Mucosa of descending colon (tissue), 3 donors: Measurements from ENCODE around the gene DUT. TPM values are rescaled to one million over a fixed set of nuclear protein-coding genes. Genes with fewer than 3 reads are reported as not detected.

ENCODE experiments used
- ATAC-seq: fragments of 200-7000 bp; cut with Tn5 transposase; one replicate; pipeline ENCODE4 v1.9.1; 2020; ENCODE audit warnings: mild to moderate bottlenecking, moderate library complexity
- DNase-seq, 3 donors: peaks; one replicate each; pipeline ENCODE4 v3.0.0-alpha.2; 2020
- H3K36me3 ChIP-seq: fragments of 200-600 bp; one replicate; pipeline ENCODE4 v1.8.0; 2021; ENCODE audit warnings: low read depth, mild to moderate bottlenecking
- H3K4me1 ChIP-seq: fragments of 200-600 bp; one replicate; pipeline ENCODE4 v1.8.0; 2021; ENCODE audit warnings: low read depth, mild to moderate bottlenecking
- H3K4me3 ChIP-seq: fragments of 200-600 bp; one replicate; pipeline ENCODE4 v1.8.0; 2021; ENCODE audit warnings: mild to moderate bottlenecking
- H3K9me3 ChIP-seq: fragments of 200-600 bp; one replicate; pipeline ENCODE4 v1.8.0; 2021; ENCODE audit warnings: mild to moderate bottlenecking
- CTCF ChIP-seq: fragments of 200-600 bp; IDR thresholded peaks from one replicate; pipeline ENCODE4 v1.8.0; 2022; ENCODE audit warnings: antibody characterized with exemption, mild to moderate bottlenecking
- intact Hi-C, 2 donors: fragments of 100-400 bp; cut with DNase I in 1 of 2; cut with micrococcal nuclease in 1 of 2; formaldehyde crosslinking; loops; one replicate each; pipeline versions ENCODE4 v1.11.0 to v1.11.1; 2022; cut with DNase I, micrococcal nuclease
- total RNA-seq, 3 donors: library from RNA; stranded (reverse); fragmentation: NEBNext Ultra II Directional in 2 of 3; extraction: Animal tissue kit (Norgen Biotek cat#: 25700) in 2 of 3; gene quantifications; one replicate each; pipeline versions ENCODE4 v1.2.1 to v1.2.4, GENCODE V29; 2021 to 2023
- donor health status: DM: no; HTN: no; CAD: no; lungs with moderate emphysema.
- donor health status: DM: no; HTN: no; CAD: no.
- donor health status: DM: no; HTN: yes; CAD: no.

The DUT gene
- total RNA-seq, 3 donors from 2014 or later, result 46.3 to 81.6 (median 69.4) TPM

- intact Hi-C loops, result no loop called here
- Histone ChIP-seq H3K4me3 (no peak overlapping the region), H3K4me1 (no peaks in the 10 kb centered on the region), H3K9me3 (no peaks in the 10 kb centered on the region), H3K36me3 (no peaks in the 10 kb centered on the region)
- ATAC-seq (no peak), DNase-seq (no peak)
- TF ChIP-seq CTCF, result no peak
Observed at GRCh38 chr15:48363474-48363873, 32.2 kb downstream of the DUT start.

- no peaks in the 10 kb centered on the region for H3K9me3 ChIP-seq
- no peak for DNase-seq
- no peak for TF ChIP-seq CTCF
- no peak for ATAC-seq
- no peaks in the 10 kb centered on the region for H3K4me1 ChIP-seq
- H3K4me3 ChIP-seq, result no peak overlapping the region
- H3K36me3 ChIP-seq, result no peaks in the 10 kb centered on the region
- intact Hi-C loops, result no loop called here
Observed at GRCh38 chr15:48365575-48365974, 34.3 kb downstream of the DUT start.

- Histone ChIP-seq H3K4me3 (no peak overlapping the region), H3K4me1 (no peaks in the 10 kb centered on the region), H3K9me3 (no peaks in the 10 kb centered on the region), H3K36me3 (no peaks in the 10 kb centered on the region)
- intact Hi-C loops, result no loop called here
- DNase-seq, result no peak
- no peak for ATAC-seq
- no peak for TF ChIP-seq CTCF
Observed at GRCh38 chr15:48366584-48367312, 35.5 kb downstream of the DUT start.

- no peak for DNase-seq
- intact Hi-C loops, result no loop called here
- Histone ChIP-seq H3K4me3 (no peak overlapping the region), H3K4me1 (no peaks in the 10 kb centered on the region), H3K9me3 (no peaks in the 10 kb centered on the region), H3K36me3 (no peaks in the 10 kb centered on the region)
- ATAC-seq, result no peak
- no peak for TF ChIP-seq CTCF
Observed at GRCh38 chr15:48367483-48367882, 36.3 kb downstream of the DUT start.

- H3K4me1 ChIP-seq, result no peaks in the 10 kb centered on the region
- intact Hi-C loops, result no loop called here
- H3K4me3 ChIP-seq, result no peak overlapping the region
- DNase-seq, result no peak
- no peaks in the 10 kb centered on the region for H3K36me3 ChIP-seq
- H3K9me3 ChIP-seq, result no peaks in the 10 kb centered on the region
- ATAC-seq, result no peak
- no peak for TF ChIP-seq CTCF
Observed at GRCh38 chr15:48370460-48370859, 39.2 kb downstream of the DUT start.

DNA sequence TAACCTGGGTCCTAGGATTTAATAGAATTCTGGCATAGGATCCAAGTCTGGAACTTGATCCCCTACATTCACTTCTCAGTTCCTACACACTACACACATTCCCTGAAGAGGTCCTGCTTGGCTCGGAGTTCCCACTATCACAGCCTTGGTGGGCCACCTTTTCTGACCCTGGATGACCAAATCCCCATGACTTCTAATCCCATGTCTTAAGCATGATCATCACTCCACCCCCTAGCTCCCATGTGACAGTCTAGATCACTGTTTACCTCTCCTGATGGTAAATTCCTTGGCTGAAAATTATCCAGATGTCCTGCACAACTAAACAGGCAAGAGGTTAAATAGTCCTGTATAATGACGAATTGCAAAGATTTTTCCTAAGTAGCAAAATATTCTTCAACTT is 40.3 kb downstream of the DUT start:
- Histone ChIP-seq H3K36me3 (no peaks in the 10 kb centered on the region), H3K4me1 (no peaks in the 10 kb centered on the region), H3K9me3 (no peaks in the 10 kb centered on the region), H3K4me3 (no peak overlapping the region)
- intact Hi-C loops, result no loop called here
- TF ChIP-seq CTCF, result no peak
- no peak for DNase-seq
- no peak for ATAC-seq
